IMR-90 (cell line): ENCODE data around the gene HDAC2. TPM values are rescaled to one million over a fixed set of nuclear protein-coding genes. Genes with fewer than 3 reads are reported as not detected.

ENCODE experiments used
- ATAC-seq: fragments of 200-7000 bp; cut with Tn5 transposase; 2 replicates; pipeline ENCODE4 v1.9.1; 2020; ENCODE audit warnings: low read depth, mild to moderate bottlenecking, moderate library complexity
- BruUV-seq: library from RNA; stranded (reverse); fragments of 400-500 nt; replicated peaks from 2 replicates; lab custom pipeline; 2021; lab: Mats Ljungman, UMichigan
- CTCF ChIA-PET: fragments of 300-600 bp; formaldehyde crosslinking; extraction: SDS; loops from one replicate; lab custom pipeline; 2021; ENCODE audit warnings: antibody characterized with exemption; lab: Yijun Ruan, JAX
- POLR2A ChIA-PET: fragments of 300-600 bp; sonication (Branson Sonifier 250); formaldehyde crosslinking; loops from one replicate; lab custom pipeline; 2022; ENCODE audit warnings: antibody characterized with exemption; ENCODE audit not compliant: unreplicated experiment; lab: Charles Lee
- DNase-seq: peaks from one replicate; pipeline ENCODE4 v3.0.0; 2013
- H2AFZ ChIP-seq: replicated peaks from 2 replicates; pipeline ENCODE3; 2013; ENCODE audit warnings: low read length, mild to moderate bottlenecking; ENCODE audit not compliant: poor library complexity
- H2AK5ac ChIP-seq: 2 replicates; pipeline ENCODE4 v1.6.1; 2013; ENCODE audit warnings: low read depth, low read length, inconsistent platforms
- H2AK9ac ChIP-seq: replicated peaks from 2 replicates; pipeline ENCODE3; 2013; ENCODE audit warnings: mild to moderate bottlenecking, low read depth, low read length, moderate library complexity; ENCODE audit not compliant: poor library complexity
- H2BK120ac ChIP-seq: 2 replicates; pipeline ENCODE4 v1.6.1; 2013; ENCODE audit warnings: low read depth, low read length, inconsistent platforms
- H2BK15ac ChIP-seq: 3 replicates; pipeline ENCODE4 v1.6.1; 2013; ENCODE audit warnings: low read depth, low read length, inconsistent platforms
- H2BK20ac ChIP-seq: 2 replicates; pipeline ENCODE4 v1.6.1; 2013; ENCODE audit warnings: low read depth, mild to moderate bottlenecking, inconsistent platforms, low read length, moderate library complexity
- H2BK5ac ChIP-seq: 2 replicates; pipeline ENCODE4 v1.6.1; 2013; ENCODE audit warnings: mild to moderate bottlenecking, low read depth, low read length, inconsistent platforms; ENCODE audit not compliant: poor library complexity, severe bottlenecking
- H3K14ac ChIP-seq: replicated peaks from 2 replicates; pipeline ENCODE4 v1.6.1; 2013; ENCODE audit warnings: low read depth, low read length, inconsistent platforms
- H3K18ac ChIP-seq: 2 replicates; pipeline ENCODE4 v1.6.1; 2013; ENCODE audit warnings: low read depth, low read length, control low read depth
- H3K23ac ChIP-seq: 2 replicates; pipeline ENCODE4 v1.6.1; 2013; ENCODE audit warnings: low read depth, low read length, inconsistent platforms
- H3K27ac ChIP-seq: 2 replicates; pipeline ENCODE4 v1.5.1; 2013; ENCODE audit warnings: mild to moderate bottlenecking, control low read depth, low read length; ENCODE audit not compliant: insufficient read depth
- H3K27me3 ChIP-seq: 2 replicates; pipeline ENCODE4 v1.6.1; 2013; ENCODE audit warnings: low read length; ENCODE audit not compliant: control insufficient read depth, insufficient read depth
- H3K36me3 ChIP-seq: 2 replicates; pipeline ENCODE4 v1.6.1; 2013; ENCODE audit warnings: low read length, mixed read lengths; ENCODE audit not compliant: control insufficient read depth, insufficient read depth
- H3K4ac ChIP-seq: 2 replicates; pipeline ENCODE4 v1.6.1; 2013; ENCODE audit warnings: low read depth, low read length, inconsistent platforms
- H3K4me1 ChIP-seq: 2 replicates; pipeline ENCODE4 v1.6.1; 2013; ENCODE audit warnings: low read length, mixed read lengths; ENCODE audit not compliant: control insufficient read depth, insufficient read depth
- H3K4me2 ChIP-seq: 2 replicates; pipeline ENCODE4 v1.6.1; 2013; ENCODE audit warnings: low read depth, mild to moderate bottlenecking, control low read depth, low read length, moderate library complexity
- H3K4me3 ChIP-seq: 2 replicates; pipeline ENCODE4 v1.5.1; 2013; ENCODE audit warnings: low read depth, mild to moderate bottlenecking, control low read depth, low read length, moderate library complexity; ENCODE audit not compliant: insufficient read depth
- H3K56ac ChIP-seq: 2 replicates; pipeline ENCODE4 v1.6.1; 2013; ENCODE audit warnings: low read length, inconsistent platforms; ENCODE audit not compliant: insufficient read depth; ENCODE audit errors: extremely low read depth
- H3K79me1 ChIP-seq, 2 experiments: 2 replicates each; pipeline ENCODE4 v1.6.1; 2013; ENCODE audit warnings: low read length in 2 of 2, inconsistent platforms in 1 of 2, low read depth in 1 of 2
- H3K9ac ChIP-seq: 2 replicates; pipeline ENCODE4 v1.6.1; 2013; ENCODE audit warnings: low read depth, low read length, control low read depth
- H3K9me1 ChIP-seq: 2 replicates; pipeline ENCODE4 v1.6.1; 2013; ENCODE audit warnings: low read length, inconsistent platforms; ENCODE audit not compliant: insufficient read depth
- H3K9me3 ChIP-seq: 2 replicates; pipeline ENCODE4 v1.6.1; 2013; ENCODE audit warnings: low read length; ENCODE audit not compliant: control insufficient read depth, insufficient read depth
- H4K20me1 ChIP-seq: 2 replicates; pipeline ENCODE4 v1.6.1; 2013; ENCODE audit warnings: low read length, inconsistent platforms; ENCODE audit not compliant: insufficient read depth
- H4K5ac ChIP-seq: 2 replicates; pipeline ENCODE4 v1.6.1; 2013; ENCODE audit warnings: mild to moderate bottlenecking, low read depth, low read length, control low read depth
- H4K8ac ChIP-seq, 2 experiments: 2 replicates each; pipeline ENCODE4 v1.6.1; 2013; ENCODE audit warnings: low read depth in 2 of 2, low read length in 2 of 2, control low read depth in 1 of 2, inconsistent platforms in 1 of 2
- H4K91ac ChIP-seq: 2 replicates; pipeline ENCODE4 v1.6.1; 2013; ENCODE audit warnings: low read depth, low read length, inconsistent platforms; ENCODE audit not compliant: insufficient read depth
- BHLHE40 ChIP-seq: fragments of 150-350 bp; IDR thresholded peaks from 2 replicates; pipeline ENCODE4 v1.6.1; 2016; ENCODE audit warnings: mild to moderate bottlenecking, low read depth, low read length
- CEBPB ChIP-seq: IDR thresholded peaks from 2 replicates; pipeline ENCODE4 v1.6.1; 2012; ENCODE audit warnings: low read depth, low read length, improper control_type of control experiment
- FOS ChIP-seq: fragments of 150-350 bp; IDR thresholded peaks from 2 replicates; pipeline ENCODE4 v1.6.1; 2016; ENCODE audit warnings: low read depth, low read length
- MAZ ChIP-seq: IDR thresholded peaks from 2 replicates; pipeline ENCODE4 v1.6.1; 2012; ENCODE audit warnings: low read depth, mild to moderate bottlenecking, low read length, improper control_type of control experiment, moderate library complexity, borderline replicate concordance
- NFE2L2 ChIP-seq: fragments of 150-350 bp; IDR thresholded peaks from 2 replicates; pipeline ENCODE4 v1.6.1; 2016; ENCODE audit warnings: low read depth, mild to moderate bottlenecking, low read length
- POLR2A ChIP-seq: IDR thresholded peaks from 2 replicates; pipeline ENCODE4 v1.6.1; 2012; ENCODE audit warnings: mild to moderate bottlenecking, low read depth, low read length
- RAD21 ChIP-seq: IDR thresholded peaks from 2 replicates; pipeline ENCODE4 v1.6.1; 2012; ENCODE audit warnings: low read length, improper control_type of control experiment
- USF2 ChIP-seq: fragments of 150-350 bp; IDR thresholded peaks from 2 replicates; pipeline ENCODE4 v1.6.1; 2017; ENCODE audit warnings: mild to moderate bottlenecking, antibody characterized with exemption, low read length, low read depth
- dilution Hi-C: fragments of 300-500 bp; cut with HindIII; formaldehyde crosslinking; loops from one replicate; pipeline ENCODE4 v1.14.3; 2018; ENCODE audit warnings: low sequenced_read_pairs; ENCODE audit not compliant: unreplicated experiment
- in situ Hi-C: fragments of 300-500 bp; cut with MboI; formaldehyde crosslinking; loops from 3 replicates; pipeline ENCODE4 v1.14.3; 2019; ENCODE audit warnings: low sequenced_read_pairs, inconsistent platforms, mixed read lengths
- intact Hi-C: fragments of 100-400 bp; cut with micrococcal nuclease; formaldehyde crosslinking; loops from 2 replicates; pipeline ENCODE4 v1.10.0; 2022
- polyA plus RNA-seq, 3 experiments: library from polyadenylated mRNA; depleted of rRNA; stranded (reverse); fragments of >200 nt; gene quantifications; 2 replicates each; pipeline ENCODE4 v1.2.3, GENCODE V29; 2012; ENCODE audit warnings: low replicate concordance in 1 of 3
- total RNA-seq: library from RNA; depleted of rRNA; stranded (reverse); fragments of >200 nt; gene quantifications from 2 replicates; pipeline ENCODE4 v1.2.3, GENCODE V29; 2012
- TF ChIP-seq, protein P1 (sequence below): conservative IDR thresholded peaks from 2 replicates; pipeline ENCODE4 v1.5.1; 2012; ENCODE audit warnings: mild to moderate bottlenecking, low read depth, low read length, improper control_type of control experiment

The HDAC2 gene
- total and polyA plus RNA-seq, 2 of the 4 experiments (the other 2 are of a cell fraction), result 72.6 to 122 TPM

DNA sequence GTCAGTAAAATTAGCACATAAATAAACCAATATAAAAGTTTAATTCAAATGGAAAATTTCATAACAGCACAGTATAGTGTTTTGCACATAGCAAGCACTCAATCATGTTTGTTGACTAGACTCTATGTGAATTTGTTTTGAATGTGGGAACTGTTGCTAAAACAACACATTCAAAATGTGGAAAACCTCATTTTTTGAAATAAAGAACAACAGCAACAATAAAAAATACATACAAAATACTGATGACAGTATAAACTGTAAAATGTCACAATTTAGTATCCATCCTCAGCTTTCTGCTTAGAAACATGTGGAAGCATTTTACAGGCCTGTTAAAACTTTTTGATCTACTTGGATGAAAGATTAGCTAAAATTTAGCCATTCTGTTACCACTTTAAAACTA is 47.4 kb downstream of the HDAC2 start:
- CTCF ChIA-PET, result no interaction called here
- no TSS peak for BruUV-seq
- H2BK15ac ChIP-seq, result no peak overlapping the region
- H3K36me3 ChIP-seq, result no peaks in the 10 kb centered on the region
- no peak overlapping the region for H2BK20ac ChIP-seq
- H2AFZ ChIP-seq, result no peak overlapping the region
- no peak overlapping the region for H2AK5ac ChIP-seq
- H4K20me1 ChIP-seq, result no peaks in the 10 kb centered on the region
- no peak overlapping the region for H3K14ac ChIP-seq
- no peak overlapping the region for H3K4me2 ChIP-seq
- dilution Hi-C loops, result no loop called here
- no peaks in the 10 kb centered on the region for H3K9me3 ChIP-seq
- H3K4me3 ChIP-seq, result no peak overlapping the region
- no peak overlapping the region for H2BK120ac ChIP-seq
- no peak overlapping the region for H3K27ac ChIP-seq
- intact Hi-C loops, result no loop called here
- H3K23ac ChIP-seq, result no peak overlapping the region
- in situ Hi-C loops, result loop anchor here (25.0 kb wide), 1 partner anchor 1736 kb away; no protein-coding TSS in a partner anchor
- H2AK9ac ChIP-seq, result no peak overlapping the region
- no peaks in the 10 kb centered on the region for H3K27me3 ChIP-seq
- POLR2A ChIA-PET, result interaction anchor here (0.6 kb wide), 1 partner anchor 821 kb away, joined by 6 read pairs; no protein-coding TSS in a partner anchor
- no peaks in the 10 kb centered on the region for H3K79me1 ChIP-seq
- no peak overlapping the region for H4K5ac ChIP-seq
- no peak overlapping the region for H3K18ac ChIP-seq
- H3K4ac ChIP-seq, result no peak overlapping the region
- no peak overlapping the region for H3K56ac ChIP-seq
- no peak for TF ChIP-seq FOS
- no peak for TF ChIP-seq NFE2L2
- TF ChIP-seq MAZ, result no peak
- no peak for TF ChIP-seq USF2
- TF ChIP-seq CEBPB, result no peak
- no peak for TF ChIP-seq RAD21
- TF ChIP-seq POLR2A, result no peak
- TF ChIP-seq BHLHE40, result no peak
- TF ChIP-seq, protein P1, sequence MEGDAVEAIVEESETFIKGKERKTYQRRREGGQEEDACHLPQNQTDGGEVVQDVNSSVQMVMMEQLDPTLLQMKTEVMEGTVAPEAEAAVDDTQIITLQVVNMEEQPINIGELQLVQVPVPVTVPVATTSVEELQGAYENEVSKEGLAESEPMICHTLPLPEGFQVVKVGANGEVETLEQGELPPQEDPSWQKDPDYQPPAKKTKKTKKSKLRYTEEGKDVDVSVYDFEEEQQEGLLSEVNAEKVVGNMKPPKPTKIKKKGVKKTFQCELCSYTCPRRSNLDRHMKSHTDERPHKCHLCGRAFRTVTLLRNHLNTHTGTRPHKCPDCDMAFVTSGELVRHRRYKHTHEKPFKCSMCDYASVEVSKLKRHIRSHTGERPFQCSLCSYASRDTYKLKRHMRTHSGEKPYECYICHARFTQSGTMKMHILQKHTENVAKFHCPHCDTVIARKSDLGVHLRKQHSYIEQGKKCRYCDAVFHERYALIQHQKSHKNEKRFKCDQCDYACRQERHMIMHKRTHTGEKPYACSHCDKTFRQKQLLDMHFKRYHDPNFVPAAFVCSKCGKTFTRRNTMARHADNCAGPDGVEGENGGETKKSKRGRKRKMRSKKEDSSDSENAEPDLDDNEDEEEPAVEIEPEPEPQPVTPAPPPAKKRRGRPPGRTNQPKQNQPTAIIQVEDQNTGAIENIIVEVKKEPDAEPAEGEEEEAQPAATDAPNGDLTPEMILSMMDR, result no peak
- no peaks in the 10 kb centered on the region for H3K9me1 ChIP-seq
- no peak overlapping the region for H4K91ac ChIP-seq
- no peak overlapping the region for H2BK5ac ChIP-seq
- ATAC-seq (no peak), DNase-seq (no peak)
- H3K9ac ChIP-seq, result no peak overlapping the region
- H3K4me1 ChIP-seq, result peaks cover 2% of the 10 kb centered on the region; the same call in 1 of the 2 replicates
- no peak overlapping the region for H4K8ac ChIP-seq
